A549 (cell line): ENCODE data around the gene METTL1. TPM values are rescaled to one million over a fixed set of nuclear protein-coding genes. Genes with fewer than 3 reads are reported as not detected.

ENCODE experiments used
- ATAC-seq, 2 experiments: fragments of 200-7000 bp in 1 of 2; fragments of >200 bp in 1 of 2; cut with Nextera tagmentation in 1 of 2; cut with Tn5 transposase in 1 of 2; 3 replicates each; pipeline versions ENCODE4 v1.8.0 to v1.9.1; 2018 to 2020; ENCODE audit warnings: mild to moderate bottlenecking in 1 of 2, moderate library complexity in 1 of 2
- CTCF ChIA-PET: fragments of 300-600 bp; sonication (Branson Sonifier 250); formaldehyde crosslinking; extraction: SDS; loops from one replicate; lab custom pipeline; 2021; ENCODE audit warnings: antibody characterized with exemption, inconsistent platforms; lab: Yijun Ruan, JAX
- POLR2A ChIA-PET: fragments of 350-600 bp; formaldehyde crosslinking; extraction: SDS; loops from one replicate; lab custom pipeline; 2021; ENCODE audit warnings: antibody characterized with exemption, inconsistent platforms; lab: Yijun Ruan, JAX
- DNase-seq, 2 experiments: peaks; one replicate each; pipeline versions ENCODE4 v3.0.0 to v3.0.0-alpha.2; 2011 to 2016; ENCODE audit warnings: low read depth in 1 of 2, low spot score in 1 of 2
- FAIRE-seq: peaks from 2 replicates; lab custom pipeline; 2011; peaks lifted over from hg19 to GRCh38; lab: Jason Lieb, UNC
- H3K27ac ChIP-seq, 2 experiments: fragments of >200 bp; sonication (Bioruptor Twin); formaldehyde crosslinking; 3 replicates each; pipeline ENCODE4 v1.5.1; 2016 to 2017
- H3K4me1 ChIP-seq: fragments of >200 bp; sonication (Bioruptor Twin); formaldehyde crosslinking; 3 replicates; pipeline ENCODE4 v1.6.1; 2016
- H3K4me2 ChIP-seq: fragments of >200 bp; sonication (Bioruptor Twin); formaldehyde crosslinking; 3 replicates; pipeline ENCODE4 v1.6.1; 2016
- H3K4me3 ChIP-seq: fragments of >200 bp; sonication (Bioruptor Twin); formaldehyde crosslinking; 3 replicates; pipeline ENCODE4 v1.5.1; 2016
- H3K9me3 ChIP-seq: fragments of >200 bp; sonication (Bioruptor Twin); formaldehyde crosslinking; 3 replicates; pipeline ENCODE4 v1.6.1; 2016
- CBX2 ChIP-seq: fragments of 200-600 bp; sonication (generic); IDR thresholded peaks from 2 replicates; pipeline ENCODE4 v1.6.1; 2016; ENCODE audit warnings: low read depth, mild to moderate bottlenecking, borderline replicate concordance
- CHD4 ChIP-seq: fragments of 200-600 bp; sonication (generic); IDR thresholded peaks from 2 replicates; pipeline ENCODE4 v1.6.1; 2016; ENCODE audit warnings: antibody characterized with exemption, mild to moderate bottlenecking, borderline replicate concordance
- CTCF ChIP-seq: fragments of >200 bp; sonication (Bioruptor Twin); formaldehyde crosslinking; IDR thresholded peaks from 3 replicates; pipeline ENCODE4 v1.5.1; 2016
- E2F6 ChIP-seq: IDR thresholded peaks from 2 replicates; pipeline ENCODE4 v1.6.1; 2012; ENCODE audit warnings: low read depth, borderline replicate concordance
- KDM5A ChIP-seq: fragments of 200-600 bp; sonication (generic); IDR thresholded peaks from 2 replicates; pipeline ENCODE4 v1.6.1; 2016; ENCODE audit warnings: antibody characterized with exemption, mild to moderate bottlenecking
- MAZ ChIP-seq: fragments of 150-350 bp; IDR thresholded peaks from 2 replicates; pipeline ENCODE4 v1.6.1; 2014; ENCODE audit warnings: antibody characterized with exemption, low read depth, low read length, borderline replicate concordance
- NPAS2 ChIP-seq: fragments of 250-450 bp; sonication (Bioruptor Pico); IDR thresholded peaks from 2 replicates; pipeline ENCODE4 v1.8.0; 2022; ENCODE audit warnings: mild to moderate bottlenecking, moderate library complexity, borderline replicate concordance
- PHF8 ChIP-seq: fragments of 200-600 bp; sonication (generic); IDR thresholded peaks from 2 replicates; pipeline ENCODE4 v1.6.1; 2016; ENCODE audit warnings: low read depth, mild to moderate bottlenecking, antibody characterized with exemption, moderate library complexity, borderline replicate concordance
- REST ChIP-seq: fragments of 200-600 bp; sonication (generic); IDR thresholded peaks from 2 replicates; pipeline ENCODE4 v1.6.1; 2016; ENCODE audit warnings: antibody characterized with exemption, mild to moderate bottlenecking, moderate library complexity
- SMC3 ChIP-seq: fragments of >200 bp; sonication (Bioruptor Twin); formaldehyde crosslinking; IDR thresholded peaks from 3 replicates; pipeline ENCODE4 v1.6.1; 2018; ENCODE audit warnings: inconsistent platforms
- WGBS: methylation state at CpG from one replicate; pipeline ENCODE4 v1.1.6; 2017; ENCODE audit errors: missing lambda C conversion rate; 5-methylcytosine and 5-hydroxymethylcytosine counted together
- polyA plus RNA-seq, 4 experiments: library from polyadenylated mRNA; depleted of rRNA in 3 of 4; stranded (reverse); fragments of >200 nt; fragmentation: RNase III in 1 of 4; extraction: RNeasy Plus Mini Kit Qiagen cat#74134 plus additional on column Dnase treatment in 1 of 4; gene quantifications; 2 replicates in 3 of 4; 3 replicates in 1 of 4; pipeline ENCODE4 v1.2.3, GENCODE V29; 2011 to 2017
- TF ChIP-seq, protein P1 (sequence below): fragments of >200 bp; sonication (Bioruptor Twin); formaldehyde crosslinking; IDR thresholded peaks from 2 replicates; pipeline ENCODE4 v1.6.1; 2016

Gene METTL1
- polyA plus RNA-seq, 2 of the 4 experiments (the other 2 are of a cell fraction): 55.2 to 60.2 TPM

DNA sequence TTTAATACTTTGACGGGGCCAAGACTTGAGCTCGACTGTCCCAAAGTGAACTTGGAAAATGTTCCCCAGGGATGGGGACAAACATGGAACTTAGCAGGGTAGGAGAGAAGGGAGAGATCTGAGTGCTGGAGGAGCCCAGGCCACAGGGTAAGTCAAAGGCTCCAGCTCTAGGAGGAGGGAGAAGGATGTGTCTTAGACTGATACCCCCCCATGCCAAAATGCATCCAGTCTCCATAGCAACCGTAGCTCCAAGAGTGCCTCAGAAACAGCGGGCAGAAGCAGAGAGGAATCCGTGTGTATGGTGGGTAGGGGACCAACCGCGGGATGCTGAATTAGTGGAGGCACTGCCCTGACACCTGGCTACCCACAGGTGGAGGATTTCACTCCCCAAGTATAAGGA is 32.5 kb downstream of the METTL1 start (continued):
- TF ChIP-seq, protein P1, sequence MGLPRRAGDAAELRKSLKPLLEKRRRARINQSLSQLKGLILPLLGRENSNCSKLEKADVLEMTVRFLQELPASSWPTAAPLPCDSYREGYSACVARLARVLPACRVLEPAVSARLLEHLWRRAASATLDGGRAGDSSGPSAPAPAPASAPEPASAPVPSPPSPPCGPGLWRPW: no peak
- TF ChIP-seq CBX2: no peak
- TF ChIP-seq, all 56 proteins: peak for 0

- 14% methylated on average over 15 of the region's 36 CpGs for WGBS
- FAIRE-seq (no peak), ATAC-seq (no peak), DNase-seq (no peak)
- no peak for TF ChIP-seq REST
- peak; percentile 74; the same call in 1 of the 2 replicates for TF ChIP-seq MAZ
- Histone ChIP-seq H3K4me2 (peak within 1 kb of the TSS; percentile 100), H3K4me3 (peak within 1 kb of the TSS; percentile 60), H3K4me1 (peaks cover 27% of the 10 kb centered on the region), H3K27ac (peak within 1 kb of the TSS; percentile 49 to 80; a peak in 5 of 6 replicates), H3K9me3 (no peaks in the 10 kb centered on the region)
- CTCF ChIA-PET: interaction anchor here (0.7 to 10.7 kb wide), 8 partner anchors 9 to 280 kb away, joined by 3 to 242 read pairs (median 4); no protein-coding TSS in a partner anchor
- POLR2A ChIA-PET: no interaction called here
These were observed 33.2 kb downstream of the METTL1 start, which contains the start of gene AGAP2 for GRCh38 chr12:57738661-57739237. Gene AGAP2 (minus strand): TSS chr12:57738742. CDS start chr12:57738246, 496 bp downstream.

DNA sequence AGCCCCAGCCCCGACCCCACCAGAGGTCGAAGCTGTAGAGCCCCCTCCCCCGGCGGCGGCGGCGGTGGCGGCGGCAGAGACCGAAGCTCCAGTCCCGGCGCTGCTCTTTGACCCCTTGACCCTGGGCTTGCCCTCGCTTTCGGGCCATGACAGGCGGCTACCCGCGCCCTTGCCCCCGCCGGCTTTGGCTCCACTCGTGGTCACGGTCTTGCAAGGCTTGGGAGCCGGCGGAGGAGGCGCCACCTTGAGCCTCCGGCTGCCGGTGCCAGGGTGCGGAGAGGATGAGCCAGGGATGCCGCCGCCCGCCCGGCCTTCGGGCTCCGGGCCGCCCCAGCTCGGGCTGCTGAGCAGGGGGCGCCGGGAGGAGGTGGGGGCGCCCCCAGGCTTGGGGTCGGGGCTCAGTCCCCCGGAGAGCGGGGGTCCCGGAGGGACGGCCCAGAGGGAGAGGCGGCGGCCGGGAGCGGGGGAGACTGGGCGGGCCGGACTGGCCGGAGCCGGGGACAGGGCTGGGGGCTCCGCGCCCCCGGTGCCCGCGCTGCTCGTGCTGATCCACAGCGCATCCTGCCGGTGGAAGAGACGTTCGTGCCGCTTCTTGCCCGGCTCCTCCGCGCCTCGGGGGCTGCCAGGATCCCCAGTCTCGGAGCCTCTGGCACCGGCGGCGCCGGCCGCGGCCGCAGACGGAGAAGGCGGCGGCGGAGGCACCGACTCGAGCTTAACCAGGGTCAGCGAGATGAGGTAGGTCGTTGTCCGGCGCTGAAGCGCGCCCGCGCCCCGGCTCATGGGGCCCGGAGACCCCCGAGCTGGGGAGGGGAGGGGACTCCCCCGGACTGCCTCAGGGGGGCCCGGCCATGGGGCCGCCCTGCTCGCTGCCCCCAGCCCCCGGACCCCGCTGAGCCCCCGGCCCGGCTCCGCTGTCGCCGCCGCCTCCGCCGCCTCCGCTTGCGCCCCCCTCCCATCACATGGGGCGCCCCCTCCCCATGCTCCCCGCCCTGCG is 34.1 kb downstream of the METTL1 start:
- WGBS: 2% methylated on average over 24 of the region's 110 CpGs

More for the DNA sequence above, 34.1 kb downstream of the METTL1 start:
- H3K9me3 ChIP-seq: no peaks in the 10 kb centered on the region
- peak; percentile 4 to 29; a peak in 3 of 6 replicates for ATAC-seq
- peak overlapping the region; percentile 100 for H3K4me2 ChIP-seq
- POLR2A ChIA-PET: interaction anchor here (1.5 kb wide), 1 partner anchor 12 kb away, joined by 6 read pairs; no protein-coding TSS in a partner anchor
- CTCF ChIA-PET: interaction anchor here (0.7 to 10.7 kb wide), 12 partner anchors 10 to 279 kb away, joined by 3 to 242 read pairs (median 3); partner anchors contain the start of genes B4GALNT1 and OS9
- DNase-seq: no peak
- no peak for FAIRE-seq
- peak overlapping the region; percentile 39 to 80; a peak in 5 of 6 replicates for H3K27ac ChIP-seq
- peaks cover 27% of the 10 kb centered on the region for H3K4me1 ChIP-seq
- H3K4me3 ChIP-seq: peak overlapping the region; percentile 60
- TF ChIP-seq PHF8 (no peak), SMC3 (peak; percentile 16; the same call in 1 of the 3 replicates), NPAS2 (CRISPR knock-in tag) (no peak), KDM5A (no peak), CHD4 (no peak), E2F6 (peak; percentile 29; the same call in 1 of the 2 replicates), CTCF (peak; percentile 47)
